ENCODE results near the gene ANKRD34A. TPM values are rescaled to one million over a fixed set of nuclear protein-coding genes. Genes with fewer than 3 reads are reported as not detected.

ANKRD34A gene
- total and polyA plus RNA-seq, 2 experiments from 2014 or later = 1.3 to 2.3 TPM

DNA sequence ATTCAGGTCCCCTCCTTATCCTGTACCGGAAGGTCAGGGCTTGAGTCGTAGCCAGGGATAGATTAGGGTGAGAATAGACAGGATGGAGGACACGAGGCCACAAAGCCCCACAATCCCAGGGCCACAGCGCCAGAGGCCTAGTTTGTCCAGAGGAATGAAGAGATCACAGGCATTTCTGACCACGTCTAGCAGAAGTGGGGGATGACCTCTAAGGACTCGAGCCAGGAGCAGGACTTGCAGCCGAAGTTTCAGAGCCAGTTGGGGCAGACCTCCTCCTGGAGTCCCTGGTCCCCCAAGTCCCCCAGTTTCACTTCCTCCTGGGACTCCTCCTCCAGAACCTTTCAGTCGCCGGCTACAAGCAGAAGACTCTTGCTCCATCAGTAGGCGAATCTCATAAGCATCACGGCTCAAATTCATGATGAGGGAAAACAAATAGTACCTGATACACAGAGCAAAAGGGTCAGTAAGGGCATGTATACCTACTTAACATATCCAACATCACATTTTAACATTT lies 52.2 kb downstream of the ANKRD34A start:
- H3K4me1 ChIP-seq (ENCODE audit: insufficient read depth) = peaks cover 19% of the 10 kb centered on the region
- 77 to 78% methylated on average over 11 of the region's 11 CpGs for whole genome bisulfite sequencing, 2 experiments (ENCODE audit: low coverage in 1 of 2, low lambda C conversion rate in 2 of 2, missing lambda C conversion rate in 2 of 2)
- H3K9ac ChIP-seq = no peak overlapping the region
- TF ChIP-seq EZH2 (IDR thresholded peaks at IDR 0.05; ENCODE audit: insufficient read depth, poor library complexity, severe bottlenecking) (no peak), EZH2phosphoT487 (IDR thresholded peaks at IDR 0.05; ENCODE audit: insufficient read depth, low read depth) (no peak)
- H3K4me2 ChIP-seq (ENCODE audit: unreplicated experiment) = no peak overlapping the region
- in situ Hi-C loops (cut with MboI) = no loop called here
- no peak overlapping the region for H2AFZ ChIP-seq
- H3F3A ChIP-seq (ENCODE audit: insufficient read depth) = 0 out of 2 replicates have a peak, but pooled peaks cover 4% of the 10 kb centered on the region
- H4K20me1 ChIP-seq (ENCODE audit: insufficient read depth) = no peaks in the 10 kb centered on the region
- no peaks in the 10 kb centered on the region for H3K9me3 ChIP-seq (ENCODE audit: low read depth)
- no peaks in the 10 kb centered on the region for H3K27me3 ChIP-seq (replicated peaks; ENCODE audit: insufficient read depth)
- H3K4me3 ChIP-seq = no peak overlapping the region
- H3K36me3 ChIP-seq (ENCODE audit: low read depth) = peaks cover 14% of the 10 kb centered on the region; the same call in 1 of the 2 replicates
- no peak for DNase-seq
- H3K9me2 ChIP-seq (ENCODE audit: insufficient read depth) = no peaks in the 10 kb centered on the region
- peaks cover 12% of the 10 kb centered on the region for H3K79me2 ChIP-seq (ENCODE audit: insufficient read depth)
- no peak overlapping the region for H3K27ac ChIP-seq

Other genes starting within 250 kb of the ANKRD34A start
- not detected in 2 replicates for gene CD160, start 245.1 kb downstream of the ANKRD34A start, total RNA-seq (2014; rRNA removed; shearing (Covaris generic))
- 0.25 and 0.33 TPM in 2 replicates for gene CD160, start 245.1 kb downstream of the ANKRD34A start, polyA plus RNA-seq (2016; fragmentation: Nextera tagmentation; extraction: Ambion mirVana)
- gene RNF115, start 140.5 kb downstream of the ANKRD34A start, total RNA-seq (2014; rRNA removed; shearing (Covaris generic)) = 14.5 and 14.8 TPM in 2 replicates
- gene RNF115, start 140.5 kb downstream of the ANKRD34A start, polyA plus RNA-seq (2016; fragmentation: Nextera tagmentation; extraction: Ambion mirVana) = 13.9 and 14.2 TPM in 2 replicates
- gene POLR3C, start 140.4 kb downstream of the ANKRD34A start, total RNA-seq (2014; rRNA removed; shearing (Covaris generic)) = 23.1 and 42.2 TPM in 2 replicates
- 38.4 and 39.0 TPM in 2 replicates for gene POLR3C, start 140.4 kb downstream of the ANKRD34A start, polyA plus RNA-seq (2016; fragmentation: Nextera tagmentation; extraction: Ambion mirVana)
- 5.9 and 12.0 TPM in 2 replicates for gene NUDT17, start 118.9 kb downstream of the ANKRD34A start, total RNA-seq (2014; rRNA removed; shearing (Covaris generic))
- gene NUDT17, start 118.9 kb downstream of the ANKRD34A start, polyA plus RNA-seq (2016; fragmentation: Nextera tagmentation; extraction: Ambion mirVana) = 7.8 and 9.5 TPM in 2 replicates
- 22.2 and 32.5 TPM in 2 replicates for gene PIAS3, start 105.5 kb downstream of the ANKRD34A start, total RNA-seq (2014; rRNA removed; shearing (Covaris generic))
- 58.3 and 63.0 TPM in 2 replicates for gene PIAS3, start 105.5 kb downstream of the ANKRD34A start, polyA plus RNA-seq (2016; fragmentation: Nextera tagmentation; extraction: Ambion mirVana)
- 0.38 and 0.65 TPM in 2 replicates for gene ANKRD35, start 78.7 kb downstream of the ANKRD34A start, total RNA-seq (2014; rRNA removed; shearing (Covaris generic))
- 3.4 and 3.5 TPM in 2 replicates for gene ANKRD35, start 78.7 kb downstream of the ANKRD34A start, polyA plus RNA-seq (2016; fragmentation: Nextera tagmentation; extraction: Ambion mirVana)
- 0.13 and 0.65 TPM in 2 replicates for gene ITGA10, start 54.5 kb downstream of the ANKRD34A start, total RNA-seq (2014; rRNA removed; shearing (Covaris generic))
- 0.31 and 0.35 TPM in 2 replicates for gene ITGA10, start 54.5 kb downstream of the ANKRD34A start, polyA plus RNA-seq (2016; fragmentation: Nextera tagmentation; extraction: Ambion mirVana)
- 32.2 and 34.5 TPM in 2 replicates for gene PEX11B, start 45.9 kb downstream of the ANKRD34A start, total RNA-seq (2014; rRNA removed; shearing (Covaris generic))
- 37.1 and 37.9 TPM in 2 replicates for gene PEX11B, start 45.9 kb downstream of the ANKRD34A start, polyA plus RNA-seq (2016; fragmentation: Nextera tagmentation; extraction: Ambion mirVana)
- 112 and 127 TPM in 2 replicates for gene RBM8A, start 37.1 kb downstream of the ANKRD34A start, total RNA-seq (2014; rRNA removed; shearing (Covaris generic))
- 204 and 210 TPM in 2 replicates for gene RBM8A, start 37.1 kb downstream of the ANKRD34A start, polyA plus RNA-seq (2016; fragmentation: Nextera tagmentation; extraction: Ambion mirVana)
- 26.1 and 36.5 TPM in 2 replicates for gene LIX1L, start 6.6 kb downstream of the ANKRD34A start, total RNA-seq (2014; rRNA removed; shearing (Covaris generic))
- 18.3 TPM in 2 replicates for gene LIX1L, start 6.6 kb downstream of the ANKRD34A start, polyA plus RNA-seq (2016; fragmentation: Nextera tagmentation; extraction: Ambion mirVana)
- gene POLR3GL, start 115 bp upstream of the ANKRD34A start, total RNA-seq (2014; rRNA removed; shearing (Covaris generic)) = 17.4 and 24.2 TPM in 2 replicates
- gene POLR3GL, start 115 bp upstream of the ANKRD34A start, polyA plus RNA-seq (2016; fragmentation: Nextera tagmentation; extraction: Ambion mirVana) = 34.7 and 37.9 TPM in 2 replicates
- gene TXNIP, start 32.0 kb upstream of the ANKRD34A start, total RNA-seq (2014; rRNA removed; shearing (Covaris generic)) = 221 and 263 TPM in 2 replicates
- 169 and 180 TPM in 2 replicates for gene TXNIP, start 32.0 kb upstream of the ANKRD34A start, polyA plus RNA-seq (2016; fragmentation: Nextera tagmentation; extraction: Ambion mirVana)
- gene HJV, start 57.2 kb upstream of the ANKRD34A start, total RNA-seq (2014; rRNA removed; shearing (Covaris generic)) = not detected in 2 replicates
- not detected in 2 replicates for gene HJV, start 57.2 kb upstream of the ANKRD34A start, polyA plus RNA-seq (2016; fragmentation: Nextera tagmentation; extraction: Ambion mirVana)
- 2.3 and 3.2 TPM in 2 replicates for gene NBPF10, start 180.2 kb upstream of the ANKRD34A start, total RNA-seq (2014; rRNA removed; shearing (Covaris generic))
- 1.1 and 1.3 TPM in 2 replicates for gene NBPF10, start 180.2 kb upstream of the ANKRD34A start, polyA plus RNA-seq (2016; fragmentation: Nextera tagmentation; extraction: Ambion mirVana)

Data from GM23248 (cell line).